ENCODE results near the gene CA10. TPM values are rescaled to one million over a fixed set of nuclear protein-coding genes. Genes with fewer than 3 reads are reported as not detected.

CA10 gene
- total and polyA plus RNA-seq, 9 of the 15 experiments (the other 6 are each of a cell fraction or from before 2014, with no cell fraction given) = not detected

- no peak overlapping the region for H3K27ac ChIP-seq (ENCODE audit: extremely low read depth, low read depth, low read length)
- H3K79me2 ChIP-seq (ENCODE audit: control insufficient read depth, insufficient read depth, low read length) = no peaks in the 10 kb centered on the region
- ATAC-seq (no peak), FAIRE-seq (no peak), DNase-seq (ENCODE audit: extremely low read depth in 1 of 4, low spot score in 3 of 4) (no peak)
- H3K27me3 ChIP-seq (ENCODE audit: control insufficient read depth in 2 of 2, insufficient read depth in 2 of 2, low read length in 2 of 2) = no peaks in the 10 kb centered on the region
- H3K4me2 ChIP-seq (ENCODE audit: insufficient read depth, low read length) = no peak overlapping the region
- H2AFZ ChIP-seq (ENCODE audit: low read depth, low read length) = no peak overlapping the region
- ChIA-PET CTCF (ENCODE audit: low intra/inter-chr PET ratio) (no interaction called here), POLR2A (interaction anchor here (0.6 kb wide), 1 partner anchor 1839 kb away, joined by 3 read pairs; no protein-coding TSS in a partner anchor)
- H3K9ac ChIP-seq (ENCODE audit: insufficient read depth in 1 of 2, low read depth in 2 of 2, low read length in 2 of 2) = no peak overlapping the region
- H4K20me1 ChIP-seq (replicated peaks; ENCODE audit: control insufficient read depth, insufficient read depth, low read length) = no peaks in the 10 kb centered on the region
- 2% methylated on average over 4 of the region's 4 CpGs for WGBS (ENCODE audit: insufficient coverage, low coverage, missing lambda C conversion rate)
- H3K9me1 ChIP-seq (ENCODE audit: control insufficient read depth, insufficient read depth, low read length) = no peaks in the 10 kb centered on the region
- BruUV-seq (replicated peaks) = no TSS peak
- no peak overlapping the region for H3K4me3 ChIP-seq
- in situ Hi-C loops (cut with MboI) (no loop called here), intact Hi-C loops (cut with micrococcal nuclease) (no loop called here)
- H3K9me3 ChIP-seq (replicated peaks; ENCODE audit: control insufficient read depth, insufficient read depth, low read depth, low read length) = no peaks in the 10 kb centered on the region
- no peaks in the 10 kb centered on the region for H3K4me1 ChIP-seq (replicated peaks in 1 of 2; ENCODE audit: control insufficient read depth in 2 of 2, insufficient read depth in 2 of 2, low read length in 2 of 2)
- no peaks in the 10 kb centered on the region for H3K36me3 ChIP-seq (ENCODE audit: control insufficient read depth, insufficient read depth, low read length)
- TF ChIP-seq ZBTB26 (CRISPR knock-in tag; IDR thresholded peaks at IDR 0.05) (no peak), ZNF41 (CRISPR knock-in tag; conservative IDR thresholded peaks at IDR 0.05) (no peak), FOXP4 (CRISPR knock-in tag; IDR thresholded peaks at IDR 0.05; ENCODE audit: borderline replicate concordance) (no peak), RFX5 (IDR thresholded peaks at IDR 0.05; ENCODE audit: low read depth, low read length) (no peak), NR3C1 (CRISPR knock-in tag; IDR thresholded peaks at IDR 0.05) (no peak), KAT7 (CRISPR knock-in tag; IDR thresholded peaks at IDR 0.05; ENCODE audit: borderline replicate concordance) (no peak), ZNF277 (CRISPR knock-in tag; IDR thresholded peaks at IDR 0.05; ENCODE audit: borderline replicate concordance) (no peak), MLLT1 (IDR thresholded peaks at IDR 0.05) (no peak), KDM5B (IDR thresholded peaks at IDR 0.05; ENCODE audit: insufficient replicate concordance, low read depth, low read length) (no peak), SP2 (IDR thresholded peaks at IDR 0.05; ENCODE audit: extremely low read depth, low read depth, low read length, poor library complexity, severe bottlenecking) (no peak), NONO (IDR thresholded peaks at IDR 0.05; ENCODE audit: low read depth in 2 of 2, low read length in 1 of 2) (no peak), ZNF668 (CRISPR knock-in tag; IDR thresholded peaks at IDR 0.05) (no peak), NR4A1 (CRISPR knock-in tag; IDR thresholded peaks at IDR 0.05) (no peak), NR4A1 (tag; IDR thresholded peaks at IDR 0.05) (no peak), ZNF23 (CRISPR knock-in tag; IDR thresholded peaks at IDR 0.05) (no peak), THRAP3 (IDR thresholded peaks at IDR 0.05; ENCODE audit: borderline replicate concordance) (no peak)
Measured at GRCh38 chr17:52110923-52111581, 47.5 kb downstream of the CA10 start.

Data from K562 (cell line).